ENCODE measurements around the gene SLC29A1.

DNA sequence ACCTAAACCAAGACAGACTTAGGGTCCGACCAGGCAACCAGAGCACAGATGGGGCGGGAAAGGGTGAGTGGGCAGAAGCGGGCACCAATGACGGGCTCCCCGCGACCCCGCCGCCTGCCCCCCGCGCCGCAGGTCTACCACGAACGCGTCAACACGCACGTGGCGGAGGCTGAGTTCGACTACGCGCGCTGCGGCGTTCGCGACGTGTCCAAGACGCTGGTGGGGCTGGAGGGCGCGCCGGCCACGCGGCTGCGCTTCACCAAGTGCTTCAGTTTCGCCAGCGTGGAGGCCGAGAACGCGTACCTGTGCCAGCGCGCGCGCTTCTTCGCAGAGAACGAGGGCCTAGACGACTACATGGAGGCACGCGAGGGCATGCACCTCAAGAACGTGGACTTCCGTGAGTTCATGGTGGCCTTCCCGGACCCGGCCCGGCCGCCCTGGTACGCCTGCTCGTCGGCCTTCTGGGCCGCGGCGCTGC is 51.9 kb downstream of the SLC29A1 start:
- TF ChIP-seq ZNF644 (tag; IDR thresholded peaks at IDR 0.05; ENCODE audit: low read depth): no peak
- TF ChIP-seq, protein P1, sequence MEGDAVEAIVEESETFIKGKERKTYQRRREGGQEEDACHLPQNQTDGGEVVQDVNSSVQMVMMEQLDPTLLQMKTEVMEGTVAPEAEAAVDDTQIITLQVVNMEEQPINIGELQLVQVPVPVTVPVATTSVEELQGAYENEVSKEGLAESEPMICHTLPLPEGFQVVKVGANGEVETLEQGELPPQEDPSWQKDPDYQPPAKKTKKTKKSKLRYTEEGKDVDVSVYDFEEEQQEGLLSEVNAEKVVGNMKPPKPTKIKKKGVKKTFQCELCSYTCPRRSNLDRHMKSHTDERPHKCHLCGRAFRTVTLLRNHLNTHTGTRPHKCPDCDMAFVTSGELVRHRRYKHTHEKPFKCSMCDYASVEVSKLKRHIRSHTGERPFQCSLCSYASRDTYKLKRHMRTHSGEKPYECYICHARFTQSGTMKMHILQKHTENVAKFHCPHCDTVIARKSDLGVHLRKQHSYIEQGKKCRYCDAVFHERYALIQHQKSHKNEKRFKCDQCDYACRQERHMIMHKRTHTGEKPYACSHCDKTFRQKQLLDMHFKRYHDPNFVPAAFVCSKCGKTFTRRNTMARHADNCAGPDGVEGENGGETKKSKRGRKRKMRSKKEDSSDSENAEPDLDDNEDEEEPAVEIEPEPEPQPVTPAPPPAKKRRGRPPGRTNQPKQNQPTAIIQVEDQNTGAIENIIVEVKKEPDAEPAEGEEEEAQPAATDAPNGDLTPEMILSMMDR (IDR thresholded peaks at IDR 0.05 in 2 of 3, conservative IDR thresholded peaks at IDR 0.05 in 1 of 3; ENCODE audit: insufficient read depth in 2 of 3, low read depth in 1 of 3, low read length in 3 of 3): no peak
- no peak for TF ChIP-seq ELF1 (tag; IDR thresholded peaks at IDR 0.05)
- no peak for TF ChIP-seq ZNF766 (CRISPR knock-in tag; conservative IDR thresholded peaks at IDR 0.05)
- TF ChIP-seq SIN3A (IDR thresholded peaks at IDR 0.05; ENCODE audit: borderline replicate concordance in 2 of 2, control insufficient read depth in 1 of 2, low read depth in 2 of 2, low read length in 2 of 2): no peak
